HG03460 (cell line): ENCODE measurements around the gene LRRC4.

Experiments
- ATAC-seq: cut with Tn5 transposase; IDR thresholded peaks from one replicate; pipeline ENCODE4 v1.9.1; 2021; ENCODE audit not compliant: unreplicated experiment

The LRRC4 gene

DNA sequence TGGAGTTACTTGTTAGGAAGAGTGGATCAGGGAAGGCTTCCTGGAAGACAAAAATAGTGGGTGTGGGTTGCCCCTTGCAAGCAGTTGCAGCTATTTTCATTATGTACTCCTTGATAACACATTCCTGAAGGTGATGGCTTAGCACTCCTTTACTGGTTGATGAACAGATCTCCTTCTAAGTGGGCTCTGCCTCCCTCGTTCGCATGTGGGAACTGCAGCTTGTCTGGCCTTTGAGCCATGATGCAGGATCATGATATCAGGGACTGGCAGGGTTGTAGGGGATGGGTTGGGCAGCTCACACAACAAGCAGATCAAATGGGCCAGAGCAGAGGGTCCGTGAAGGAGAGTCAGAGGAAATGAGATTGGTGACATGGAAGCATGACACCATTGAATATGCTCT, 28.8 kb upstream of the LRRC4 start:
- ATAC-seq = no peak

DNA sequence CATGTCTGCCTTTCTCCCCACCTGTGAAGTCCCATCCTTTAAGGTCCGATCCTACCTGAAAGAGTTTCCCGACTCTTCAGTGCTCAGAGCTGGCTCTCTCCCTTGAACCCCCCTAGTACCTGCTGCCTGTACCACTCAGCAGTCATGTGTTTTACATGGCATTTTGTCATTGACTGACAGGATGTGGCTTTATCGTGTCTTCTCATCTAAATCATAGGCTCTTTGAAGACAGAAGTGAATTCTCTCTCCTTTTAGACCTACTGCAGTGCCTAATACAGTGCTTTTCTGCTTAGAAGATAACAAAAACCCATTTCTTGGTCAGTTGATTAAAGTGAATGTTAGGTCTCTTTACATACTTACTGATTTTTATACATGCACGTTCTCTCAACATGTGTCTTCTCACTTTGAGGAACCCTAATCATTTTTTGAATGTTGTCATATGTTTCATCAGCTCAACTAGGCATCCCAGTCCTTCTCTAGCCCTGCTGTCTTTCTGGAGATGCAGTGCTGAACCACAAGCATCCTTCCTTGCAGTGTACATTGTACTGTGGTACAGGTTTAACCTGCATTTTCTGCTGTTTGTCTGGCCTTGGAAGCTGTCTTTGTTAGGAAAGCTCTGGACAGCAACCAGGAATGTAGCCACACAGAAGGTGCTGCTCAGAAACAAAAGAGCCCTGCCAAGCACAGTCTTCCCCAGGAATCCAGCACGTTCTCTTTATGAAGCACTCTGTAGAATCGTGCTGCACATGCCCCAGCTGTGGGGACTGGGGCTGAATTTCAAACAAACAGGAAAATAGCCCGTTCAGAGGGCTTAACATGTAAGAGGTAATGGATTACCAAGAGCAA, 28.1 kb upstream of the LRRC4 start:
- no peak for ATAC-seq

GRCh38 chr7:128057909-128058308, 26.7 kb upstream of the LRRC4 start:
- no peak for ATAC-seq

DNA sequence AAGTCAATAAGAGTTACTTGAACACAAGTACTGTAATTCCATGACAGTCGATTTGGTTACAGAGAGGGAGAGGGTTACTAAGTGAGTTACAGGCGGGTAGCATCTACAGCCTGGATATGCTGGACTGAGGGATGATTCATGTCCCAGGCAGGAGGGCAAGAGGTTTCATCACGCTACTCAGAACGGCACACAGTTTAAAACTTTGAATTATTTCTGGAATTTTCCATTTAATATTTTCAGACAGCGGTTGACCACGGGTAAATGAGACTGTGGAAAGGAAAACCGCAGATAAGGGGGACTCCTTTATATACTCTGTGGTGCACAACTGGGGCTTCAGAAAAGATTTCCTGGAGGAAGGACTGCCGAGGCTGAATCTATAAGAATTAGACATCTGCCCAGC, 25.7 kb upstream of the LRRC4 start:
- ATAC-seq = no peak

DNA sequence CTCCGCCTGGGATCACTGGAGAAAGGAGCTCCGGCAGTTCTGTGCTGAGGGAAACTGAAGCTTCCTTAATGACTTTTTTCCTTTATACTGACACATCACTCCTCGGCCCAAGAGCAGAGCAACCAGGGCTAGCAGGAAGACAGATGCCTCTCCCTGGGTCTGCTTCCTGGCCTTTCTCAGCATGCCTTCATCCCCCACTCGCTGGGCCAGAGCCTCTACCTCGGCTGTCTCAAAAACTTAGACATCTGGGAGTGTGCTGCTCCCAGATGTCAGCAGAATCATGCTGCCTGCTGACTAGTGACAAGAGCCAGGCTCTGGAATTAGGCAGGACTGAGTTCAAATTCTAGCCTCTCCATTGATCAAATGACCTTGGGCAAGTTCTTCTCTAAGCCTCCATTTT, 24.4 kb upstream of the LRRC4 start:
- no peak for ATAC-seq

DNA sequence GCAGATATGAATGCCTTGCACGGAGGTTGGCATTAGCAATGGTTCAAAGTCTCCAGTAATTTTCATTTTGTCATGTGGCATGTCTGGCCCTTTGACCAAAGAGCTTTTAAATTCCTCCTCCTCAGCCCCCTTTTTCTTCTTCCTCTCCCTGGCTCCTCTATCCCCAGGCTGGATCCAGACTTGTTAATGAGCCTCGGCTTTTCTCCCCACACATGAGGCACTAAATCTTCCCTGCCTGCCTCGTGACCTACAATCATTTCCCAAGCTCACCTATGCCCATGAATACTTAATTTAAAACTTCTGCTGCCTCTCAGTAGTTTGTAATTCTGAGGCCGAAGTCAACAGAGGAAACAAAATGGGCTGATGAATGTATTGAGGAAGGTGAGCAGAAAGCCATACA, 23.3 kb upstream of the LRRC4 start:
- no peak for ATAC-seq

DNA sequence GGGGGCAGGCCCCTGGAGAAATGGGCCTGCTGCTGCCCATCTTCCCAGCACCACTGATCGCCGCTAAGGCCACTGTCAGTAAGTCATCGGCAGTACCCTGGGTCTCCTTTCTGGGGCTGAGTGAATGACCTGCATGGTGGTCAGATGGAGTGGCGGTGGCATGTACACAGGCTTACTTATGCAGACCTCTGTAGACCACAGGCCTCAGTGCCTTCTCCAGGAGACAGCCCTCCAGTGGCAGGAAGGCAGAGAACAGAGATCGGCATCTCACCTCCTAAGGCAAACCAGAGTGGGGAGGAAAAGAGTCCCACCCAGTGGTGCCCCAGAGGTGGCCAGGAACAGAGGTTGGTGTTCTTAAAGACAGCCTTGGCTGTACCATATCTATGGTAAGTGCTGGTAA, 22.8 kb upstream of the LRRC4 start:
- ATAC-seq = no peak

GRCh38 chr7:128053023-128053422, 21.8 kb upstream of the LRRC4 start:
- no peak for ATAC-seq

DNA sequence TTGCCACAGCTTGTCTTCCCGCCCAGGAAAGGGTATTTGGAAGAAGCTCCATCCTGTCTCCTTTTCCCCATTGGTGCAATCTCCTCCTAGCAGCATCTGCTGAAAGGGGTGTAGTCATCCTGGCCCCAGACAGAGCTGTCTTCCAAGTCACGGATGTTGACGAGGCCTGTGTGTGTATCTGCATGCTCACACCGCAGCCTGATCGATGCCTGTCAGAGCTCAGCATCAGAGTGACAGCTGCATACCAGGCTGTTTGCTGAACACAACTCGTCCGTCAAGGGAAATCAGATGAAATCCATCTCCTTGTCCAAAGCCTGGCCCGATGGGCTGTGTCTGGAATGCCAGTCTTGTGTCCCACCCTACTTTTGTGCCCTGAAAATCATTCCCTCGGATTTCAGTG, 21.2 kb upstream of the LRRC4 start:
- ATAC-seq = no peak

GRCh38 chr7:128045766-128046165, 14.5 kb upstream of the LRRC4 start:
- ATAC-seq = no peak

DNA sequence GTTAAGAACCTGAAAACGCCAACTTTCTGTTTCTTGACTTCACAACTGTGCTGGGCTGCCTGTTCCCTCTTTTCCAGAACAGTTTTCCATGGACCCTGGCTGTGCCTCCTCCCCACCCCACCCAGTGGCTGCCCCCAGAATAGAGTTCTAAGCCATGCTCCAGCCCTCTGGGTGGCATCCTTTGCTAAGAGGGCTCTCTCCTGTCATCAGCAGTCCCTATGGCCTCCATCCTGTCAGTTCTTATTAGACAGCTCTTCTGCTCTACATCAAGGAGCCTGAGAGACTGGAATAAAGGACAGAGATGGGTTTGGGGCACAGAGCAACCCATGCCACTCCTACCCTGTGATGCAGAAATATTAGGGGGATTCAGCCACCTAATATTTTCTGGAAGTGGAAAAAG, 13.9 kb upstream of the LRRC4 start:
- ATAC-seq = no peak

DNA sequence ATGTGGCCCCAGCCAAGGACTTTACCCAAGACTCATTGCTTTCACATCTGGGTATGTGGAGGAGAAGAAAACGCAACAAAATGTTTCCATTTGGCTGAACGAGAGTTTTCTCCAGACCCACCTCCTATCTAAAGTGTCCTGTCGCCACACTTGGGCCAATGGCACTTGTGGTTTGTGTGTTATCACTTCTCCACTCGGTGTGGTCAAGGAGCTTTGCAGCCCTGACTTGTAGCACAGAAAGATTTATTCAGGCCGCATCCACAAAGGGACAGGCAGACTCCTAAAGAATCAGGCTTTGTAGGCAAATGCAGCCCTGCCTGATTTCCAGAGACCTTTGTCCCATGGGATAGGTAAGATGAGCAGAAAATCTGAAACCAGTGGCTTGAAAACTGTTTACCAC, 12.8 kb upstream of the LRRC4 start:
- no peak for ATAC-seq

DNA sequence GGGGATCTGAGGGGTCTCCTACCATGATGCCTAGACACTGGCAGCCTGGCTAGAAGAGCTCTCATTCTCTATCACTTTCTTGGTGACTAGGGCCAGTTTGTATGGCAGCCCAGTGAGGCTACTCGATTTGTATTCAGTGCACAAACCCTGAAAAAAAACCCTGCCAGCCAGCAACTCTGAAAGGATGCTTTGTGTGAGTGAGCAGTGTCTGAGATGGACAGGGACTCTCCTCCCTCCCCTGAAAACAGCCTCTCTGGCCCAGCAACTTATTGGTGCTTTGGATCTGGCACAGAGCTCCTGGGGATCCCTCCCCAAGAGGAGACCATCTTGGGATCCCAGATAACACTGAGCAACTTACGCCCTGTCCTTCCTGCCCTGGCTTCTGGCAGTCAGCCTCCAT, 10.8 kb upstream of the LRRC4 start:
- ATAC-seq = no peak

DNA sequence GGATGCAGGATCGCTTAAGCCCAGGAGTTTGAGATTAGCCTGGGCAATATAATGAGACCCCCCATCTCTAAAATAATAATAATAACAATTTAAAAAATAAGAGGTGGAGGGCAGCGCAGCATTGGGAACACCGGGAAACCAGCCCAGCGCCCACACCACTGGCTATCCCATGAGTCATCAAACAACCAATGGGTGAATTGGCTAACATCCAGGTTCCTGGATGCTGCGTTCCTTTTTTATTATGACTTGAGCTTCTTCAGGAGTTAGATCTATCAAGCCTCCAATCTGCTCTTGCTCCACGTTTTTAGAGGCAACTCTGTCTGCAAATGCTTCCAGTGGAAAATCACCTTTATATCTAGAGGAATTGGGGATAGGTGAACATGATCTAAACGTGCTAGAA, 10.0 kb upstream of the LRRC4 start:
- no peak for ATAC-seq

DNA sequence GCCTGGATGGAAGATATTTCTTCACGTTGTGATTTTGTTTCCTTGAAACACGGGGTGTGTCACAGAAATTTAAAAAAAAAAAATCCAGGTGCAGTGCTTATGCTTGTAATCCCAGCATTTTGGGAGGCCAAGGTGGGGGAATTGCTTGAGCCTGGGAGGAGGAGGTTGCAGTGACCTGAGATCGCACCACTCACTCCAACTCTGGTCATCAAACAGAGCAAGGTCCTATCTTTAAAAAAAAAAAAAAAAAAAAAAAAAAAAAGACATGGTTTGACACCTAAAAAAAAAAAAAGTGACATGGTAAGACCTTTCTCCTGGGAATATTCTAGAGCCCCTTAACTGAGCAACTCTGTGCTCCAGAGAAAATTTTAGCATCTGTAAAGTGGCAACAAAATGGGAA, 9.0 kb upstream of the LRRC4 start:
- no peak for ATAC-seq

GRCh38 chr7:128039544-128039953, 8.3 kb upstream of the LRRC4 start:
- no peak for ATAC-seq

DNA sequence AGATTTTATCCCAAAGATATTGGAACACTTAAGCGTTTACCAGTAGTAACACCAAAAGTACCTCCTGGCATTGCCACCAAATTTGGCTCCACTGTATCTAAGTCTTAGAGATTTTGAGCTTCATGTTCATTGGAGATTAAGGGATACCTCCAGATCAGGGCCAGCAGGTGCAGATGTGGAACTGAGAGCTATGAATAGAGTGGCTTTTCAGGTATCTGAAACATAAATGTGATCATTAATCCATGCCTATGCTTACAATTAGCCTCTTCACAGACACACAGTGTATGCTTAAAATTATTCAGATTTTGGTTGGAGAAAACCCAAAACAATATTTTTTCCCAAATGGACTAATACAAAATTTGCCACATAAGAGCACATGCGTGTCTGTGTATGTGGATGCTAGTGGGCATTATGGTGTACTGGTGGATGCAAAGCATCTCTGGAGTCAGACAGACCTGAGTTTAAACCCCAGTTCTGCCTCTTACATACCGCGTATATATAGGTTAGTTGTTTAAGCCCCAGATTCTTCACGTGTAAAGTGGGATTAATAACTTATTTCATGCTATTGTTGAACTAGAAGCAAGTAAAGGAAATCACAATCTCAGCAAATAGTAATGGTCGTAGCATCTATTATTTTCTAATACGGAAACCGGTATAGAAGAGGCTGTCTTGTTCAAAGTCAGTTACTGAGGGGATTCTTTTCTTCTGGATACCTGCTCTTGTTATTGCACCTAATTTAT, 6.8 kb upstream of the LRRC4 start:
- ATAC-seq = no peak

DNA sequence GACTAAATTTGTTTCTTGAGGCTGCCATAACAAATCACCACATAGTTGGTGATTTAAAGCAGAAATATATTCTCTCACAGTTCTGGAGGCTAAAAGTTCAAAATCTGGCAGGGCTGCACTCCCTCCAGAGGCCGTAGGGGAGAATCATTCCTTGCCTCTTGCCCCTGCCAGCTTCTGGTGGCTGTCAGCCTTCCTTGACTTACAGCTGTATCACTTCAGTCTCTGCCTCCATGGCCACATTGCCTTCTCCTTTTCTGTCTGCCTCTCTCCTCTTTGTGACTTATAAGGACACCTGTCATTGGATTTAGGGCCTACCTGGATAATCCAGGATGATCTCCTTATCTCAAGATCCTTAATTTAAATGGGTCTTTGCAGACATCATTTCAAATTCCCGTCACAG, 5.8 kb upstream of the LRRC4 start:
- ATAC-seq = peak; percentile 7

GRCh38 chr7:128036226-128036940, 5.1 kb upstream of the LRRC4 start:
- ATAC-seq = peak; percentile 52

DNA sequence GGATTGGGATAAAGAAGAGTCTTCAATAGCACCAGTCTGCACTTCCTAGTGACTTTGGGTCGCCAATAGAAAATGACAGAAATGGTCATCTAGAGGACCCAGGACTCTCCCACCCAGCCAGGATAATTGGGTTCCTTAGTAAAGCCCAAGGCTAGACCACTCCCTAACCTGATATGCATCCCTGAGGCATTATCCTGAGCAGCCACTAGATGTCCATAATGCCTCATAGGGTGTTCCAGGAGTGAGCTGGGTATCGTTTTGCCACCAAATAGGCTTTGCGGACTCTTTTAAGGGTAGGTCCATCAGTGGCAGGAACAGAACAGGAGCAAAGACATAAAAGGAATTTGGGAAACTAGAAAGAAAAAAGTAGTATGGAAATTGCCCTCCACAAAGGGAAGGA, 4.5 kb upstream of the LRRC4 start:
- no peak for ATAC-seq

DNA sequence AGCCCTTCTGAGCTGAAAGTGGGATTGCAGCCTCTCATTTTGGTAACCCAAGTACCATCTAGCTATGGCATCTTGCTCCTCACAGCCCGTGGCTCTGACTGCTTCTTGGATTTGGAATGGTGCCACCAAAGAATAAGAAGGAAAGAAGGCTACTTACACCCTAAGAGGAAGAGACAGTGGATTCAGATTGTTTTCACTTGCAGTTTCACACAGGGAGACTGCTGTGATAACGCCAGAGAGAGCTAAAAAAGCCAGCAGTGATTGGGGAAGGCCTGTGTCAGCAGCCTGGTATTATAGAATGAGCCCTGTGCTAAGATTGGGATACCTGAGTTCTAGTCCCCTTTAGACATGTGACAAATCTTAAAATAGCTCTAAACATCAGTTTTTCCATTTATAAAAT, 3.6 kb upstream of the LRRC4 start:
- ATAC-seq = no peak

- ATAC-seq = no peak
These were observed 2.0 kb upstream of the LRRC4 start for GRCh38 chr7:128033246-128033645.
